KMS-11 (cell line): ENCODE results near the gene PPP1R1C.
A peak's percentile ranks its signal among the peaks of the same experiment; 100 is the strongest.

ENCODE experiments used
- H2AFZ ChIP-seq: fragments of 200-600 bp; sonication (generic); 2 replicates; pipeline ENCODE4 v1.6.1; 2016; ENCODE audit warnings: antibody characterized with exemption, mixed run types, low read depth
- H3K27ac ChIP-seq: fragments of 200-600 bp; sonication (generic); 2 replicates; pipeline ENCODE4 v1.6.1; 2016; ENCODE audit warnings: mild to moderate bottlenecking, mixed run types
- H3K27me3 ChIP-seq: fragments of 200-600 bp; sonication (generic); 2 replicates; pipeline ENCODE4 v1.6.1; 2017; ENCODE audit warnings: mild to moderate bottlenecking, low read depth, mixed run types, moderate library complexity; ENCODE audit not compliant: insufficient read depth
- H3K36me3 ChIP-seq: fragments of 200-600 bp; sonication (generic); 2 replicates; pipeline ENCODE4 v1.6.1; 2017; ENCODE audit warnings: mild to moderate bottlenecking, mixed run types; ENCODE audit not compliant: insufficient read depth
- H3K4me1 ChIP-seq: fragments of 200-600 bp; sonication (generic); 2 replicates; pipeline ENCODE4 v1.6.1; 2016; ENCODE audit warnings: mild to moderate bottlenecking, low read depth, mixed run types; ENCODE audit not compliant: poor library complexity, severe bottlenecking
- H3K4me2 ChIP-seq: fragments of 200-600 bp; sonication (generic); 2 replicates; pipeline ENCODE4 v1.7.0; 2016; ENCODE audit warnings: mild to moderate bottlenecking, mixed run types
- H3K4me3 ChIP-seq: fragments of 200-600 bp; sonication (generic); IDR thresholded peaks from 2 replicates; pipeline ENCODE4 v1.6.1; 2017; ENCODE audit warnings: low read depth, low read length, mixed read lengths; ENCODE audit not compliant: insufficient read depth
- H3K79me2 ChIP-seq: fragments of 200-600 bp; sonication (generic); 2 replicates; pipeline ENCODE4 v1.6.1; 2016; ENCODE audit warnings: low read depth, mixed run types; ENCODE audit not compliant: insufficient read depth
- H3K9ac ChIP-seq: fragments of 200-600 bp; sonication (generic); 2 replicates; pipeline ENCODE4 v1.6.1; 2016; ENCODE audit warnings: mild to moderate bottlenecking, mixed run types
- H4K20me1 ChIP-seq: fragments of 200-600 bp; sonication (generic); 2 replicates; pipeline ENCODE4 v1.6.1; 2016; ENCODE audit warnings: mild to moderate bottlenecking, mixed run types; ENCODE audit not compliant: insufficient read depth
- TF ChIP-seq, protein P1 (sequence below): fragments of 200-600 bp; sonication (generic); conservative IDR thresholded peaks from 2 replicates; pipeline ENCODE4 v1.6.1; 2017; ENCODE audit warnings: low read depth, mild to moderate bottlenecking, antibody characterized with exemption, low read length, moderate library complexity, mixed read lengths

Gene PPP1R1C

DNA sequence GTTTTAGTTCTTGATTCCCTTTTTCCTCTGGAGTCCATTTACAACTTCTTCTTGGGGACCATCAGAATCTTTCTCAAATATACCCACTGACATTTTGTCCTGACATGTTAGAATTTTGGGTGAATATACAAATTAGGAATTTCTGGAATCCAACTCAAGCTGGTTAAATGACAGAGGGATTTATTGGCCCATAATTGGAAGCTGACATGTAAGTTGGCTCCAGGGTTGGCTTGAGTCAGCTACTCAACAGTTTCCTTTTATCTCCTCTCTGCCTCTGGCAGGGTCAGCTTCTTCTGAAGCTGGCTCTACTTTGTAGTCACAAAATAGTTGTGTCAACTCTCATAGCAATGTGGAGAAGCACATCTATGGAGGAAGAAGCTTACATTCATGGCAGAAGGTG, 36.6 kb upstream of the PPP1R1C start:
- Histone ChIP-seq H3K27ac (no peak overlapping the region), H3K4me1 (peaks cover 5% of the 10 kb centered on the region), H3K9ac (no peak overlapping the region), H4K20me1 (no peaks in the 10 kb centered on the region), H2AFZ (no peak overlapping the region), H3K36me3 (no peaks in the 10 kb centered on the region), H3K4me2 (no peak overlapping the region), H3K79me2 (no peaks in the 10 kb centered on the region), H3K27me3 (no peaks in the 10 kb centered on the region), H3K4me3 (no peak overlapping the region)
- TF ChIP-seq, protein P1, sequence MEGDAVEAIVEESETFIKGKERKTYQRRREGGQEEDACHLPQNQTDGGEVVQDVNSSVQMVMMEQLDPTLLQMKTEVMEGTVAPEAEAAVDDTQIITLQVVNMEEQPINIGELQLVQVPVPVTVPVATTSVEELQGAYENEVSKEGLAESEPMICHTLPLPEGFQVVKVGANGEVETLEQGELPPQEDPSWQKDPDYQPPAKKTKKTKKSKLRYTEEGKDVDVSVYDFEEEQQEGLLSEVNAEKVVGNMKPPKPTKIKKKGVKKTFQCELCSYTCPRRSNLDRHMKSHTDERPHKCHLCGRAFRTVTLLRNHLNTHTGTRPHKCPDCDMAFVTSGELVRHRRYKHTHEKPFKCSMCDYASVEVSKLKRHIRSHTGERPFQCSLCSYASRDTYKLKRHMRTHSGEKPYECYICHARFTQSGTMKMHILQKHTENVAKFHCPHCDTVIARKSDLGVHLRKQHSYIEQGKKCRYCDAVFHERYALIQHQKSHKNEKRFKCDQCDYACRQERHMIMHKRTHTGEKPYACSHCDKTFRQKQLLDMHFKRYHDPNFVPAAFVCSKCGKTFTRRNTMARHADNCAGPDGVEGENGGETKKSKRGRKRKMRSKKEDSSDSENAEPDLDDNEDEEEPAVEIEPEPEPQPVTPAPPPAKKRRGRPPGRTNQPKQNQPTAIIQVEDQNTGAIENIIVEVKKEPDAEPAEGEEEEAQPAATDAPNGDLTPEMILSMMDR, result no peak

DNA sequence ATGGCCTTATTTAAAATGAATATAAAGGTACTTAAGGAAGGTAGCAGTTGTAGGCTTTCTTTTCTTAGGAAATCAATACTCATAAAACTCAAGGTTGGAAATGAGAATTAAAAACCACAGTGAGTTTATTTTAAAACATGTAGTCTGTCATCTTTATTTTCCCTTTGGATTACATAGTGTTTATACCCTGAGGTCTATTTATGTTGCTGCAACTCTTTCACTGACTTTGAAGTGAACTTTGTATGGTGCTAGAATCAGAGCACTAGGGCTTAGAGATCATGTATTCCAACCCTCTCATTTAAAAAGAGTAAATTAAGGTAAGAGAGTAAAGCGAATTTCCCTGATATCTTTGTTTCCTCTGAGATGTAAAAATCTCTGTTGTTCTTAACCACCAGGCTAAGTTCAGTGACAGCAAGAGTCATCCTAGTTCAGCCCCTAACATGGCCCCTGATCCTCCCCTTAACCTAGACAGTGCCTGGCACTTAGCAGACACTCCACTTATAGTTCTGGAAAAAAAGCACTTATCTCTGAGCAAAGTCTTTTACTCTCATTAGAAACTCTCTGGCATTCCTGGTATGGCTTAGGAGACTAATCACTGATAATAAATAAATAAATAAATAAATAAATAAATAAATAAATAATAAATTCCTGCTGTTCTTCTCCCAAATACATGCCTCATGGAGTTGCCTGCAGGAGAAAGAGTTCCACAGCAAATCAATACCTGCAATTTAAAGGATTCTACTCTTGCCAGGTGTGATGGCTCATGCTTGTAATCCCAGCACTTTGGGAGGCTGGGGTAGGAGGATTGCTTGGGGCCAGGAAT, 33.0 kb upstream of the PPP1R1C start:
- H3K27me3 ChIP-seq, result no peaks in the 10 kb centered on the region
- H3K79me2 ChIP-seq, result no peaks in the 10 kb centered on the region
- H3K36me3 ChIP-seq, result no peaks in the 10 kb centered on the region
- H3K4me3 ChIP-seq, result no peak overlapping the region
- no peak overlapping the region for H3K27ac ChIP-seq
- no peak overlapping the region for H3K4me2 ChIP-seq
- peak overlapping the region; percentile 58; the same call in 1 of the 2 replicates for H2AFZ ChIP-seq
- H3K4me1 ChIP-seq, result peaks cover 10% of the 10 kb centered on the region
- TF ChIP-seq, protein P1, result no peak
- no peak overlapping the region for H3K9ac ChIP-seq
- H4K20me1 ChIP-seq, result no peaks in the 10 kb centered on the region

DNA sequence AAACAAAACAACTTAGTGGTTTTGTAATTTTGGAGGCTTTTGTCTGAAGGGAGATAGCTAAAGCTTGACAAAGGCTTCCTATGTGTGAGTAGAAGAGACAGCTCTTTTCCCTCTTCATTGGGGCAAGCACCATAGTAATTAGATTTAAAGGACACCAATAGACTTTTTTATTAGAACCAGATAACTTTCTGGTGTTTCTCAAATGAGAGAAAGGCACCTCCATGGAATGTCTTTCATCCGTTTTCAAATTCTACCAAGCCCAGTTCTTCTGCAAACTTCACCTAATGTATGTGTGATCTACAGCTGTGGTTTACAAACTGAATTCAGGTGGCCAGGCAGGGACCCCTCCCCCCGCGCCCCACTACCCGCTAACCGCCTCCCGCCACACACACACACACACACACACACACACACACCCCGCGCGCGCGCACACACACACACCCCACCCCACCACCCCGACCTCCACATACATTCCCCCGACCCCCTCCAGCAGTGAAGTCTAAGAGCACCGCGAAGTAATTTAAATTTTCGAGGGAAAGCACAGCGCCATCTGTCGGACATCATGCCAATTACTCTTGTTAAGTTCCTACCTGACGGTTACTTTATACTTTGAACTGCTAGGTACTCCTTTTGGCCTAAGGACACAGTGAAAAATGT, 31.6 kb upstream of the PPP1R1C start:
- Histone ChIP-seq H3K27ac (no peak overlapping the region), H3K9ac (peak overlapping the region; percentile 3; the same call in 1 of the 2 replicates), H3K36me3 (no peaks in the 10 kb centered on the region), H3K79me2 (no peaks in the 10 kb centered on the region), H3K4me3 (peak overlapping the region; percentile 45), H2AFZ (peak overlapping the region; percentile 58), H3K4me1 (peaks cover 10% of the 10 kb centered on the region), H3K4me2 (peak overlapping the region; percentile 14; the same call in 1 of the 2 replicates), H4K20me1 (no peaks in the 10 kb centered on the region), H3K27me3 (no peaks in the 10 kb centered on the region)
- TF ChIP-seq, protein P1, result peak; percentile 87

DNA sequence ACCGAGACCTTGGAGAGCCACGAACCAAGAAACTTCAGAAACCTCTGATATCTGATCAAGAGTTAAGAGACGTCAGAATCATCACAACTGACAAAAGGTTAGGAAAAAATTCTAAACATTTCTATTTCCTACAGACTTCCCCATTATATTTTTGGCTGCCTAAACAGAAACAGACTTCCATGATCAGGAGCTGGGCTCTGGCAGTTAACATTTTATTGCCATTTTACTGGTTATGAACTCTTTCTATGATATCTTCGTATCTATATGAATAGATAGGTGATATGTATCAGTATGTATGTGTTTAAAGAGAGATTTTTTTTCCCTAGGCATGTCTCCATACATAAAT, 31.1 kb upstream of the PPP1R1C start:
- Histone ChIP-seq H3K36me3 (no peaks in the 10 kb centered on the region), H3K4me2 (peak overlapping the region; percentile 14; the same call in 1 of the 2 replicates), H3K27ac (no peak overlapping the region), H4K20me1 (no peaks in the 10 kb centered on the region), H3K9ac (peak overlapping the region; percentile 3; the same call in 1 of the 2 replicates), H3K79me2 (no peaks in the 10 kb centered on the region), H3K4me1 (peaks cover 10% of the 10 kb centered on the region), H3K4me3 (no peak overlapping the region), H2AFZ (peak overlapping the region; percentile 58), H3K27me3 (no peaks in the 10 kb centered on the region)
- TF ChIP-seq, protein P1, result peak; percentile 2; the same call in 1 of the 2 replicates
